GM12864 (cell line): ENCODE data around the gene PDXP.
A peak's percentile ranks its signal among the peaks of the same experiment; 100 is the strongest.
"Not testable (repeated sequence)": the region's sequence is repeated elsewhere in the genome, so short reads cannot be mapped to it uniquely, and the experiment has no call there.

Experiments used
- DNase-seq: peaks from one replicate; pipeline ENCODE4 v3.0.0-alpha.2; 2011; ENCODE audit warnings: low read depth
- H3K4me3 ChIP-seq: 2 replicates; pipeline ENCODE4 v1.5.1; 2011; ENCODE audit warnings: mild to moderate bottlenecking, low read depth, low read length, control low read depth
- TF ChIP-seq, protein P1 (sequence below): IDR thresholded peaks from 2 replicates; pipeline ENCODE4 v1.5.1; 2011; ENCODE audit warnings: low read depth, mild to moderate bottlenecking, moderate library complexity, low read length, control low read depth, inconsistent platforms; ENCODE audit errors: missing control alignments

Gene PDXP

GRCh38 chr22:37690901-37691504 is 32.5 kb downstream of the PDXP start:
- DNase-seq: no peak
- TF ChIP-seq, protein P1, sequence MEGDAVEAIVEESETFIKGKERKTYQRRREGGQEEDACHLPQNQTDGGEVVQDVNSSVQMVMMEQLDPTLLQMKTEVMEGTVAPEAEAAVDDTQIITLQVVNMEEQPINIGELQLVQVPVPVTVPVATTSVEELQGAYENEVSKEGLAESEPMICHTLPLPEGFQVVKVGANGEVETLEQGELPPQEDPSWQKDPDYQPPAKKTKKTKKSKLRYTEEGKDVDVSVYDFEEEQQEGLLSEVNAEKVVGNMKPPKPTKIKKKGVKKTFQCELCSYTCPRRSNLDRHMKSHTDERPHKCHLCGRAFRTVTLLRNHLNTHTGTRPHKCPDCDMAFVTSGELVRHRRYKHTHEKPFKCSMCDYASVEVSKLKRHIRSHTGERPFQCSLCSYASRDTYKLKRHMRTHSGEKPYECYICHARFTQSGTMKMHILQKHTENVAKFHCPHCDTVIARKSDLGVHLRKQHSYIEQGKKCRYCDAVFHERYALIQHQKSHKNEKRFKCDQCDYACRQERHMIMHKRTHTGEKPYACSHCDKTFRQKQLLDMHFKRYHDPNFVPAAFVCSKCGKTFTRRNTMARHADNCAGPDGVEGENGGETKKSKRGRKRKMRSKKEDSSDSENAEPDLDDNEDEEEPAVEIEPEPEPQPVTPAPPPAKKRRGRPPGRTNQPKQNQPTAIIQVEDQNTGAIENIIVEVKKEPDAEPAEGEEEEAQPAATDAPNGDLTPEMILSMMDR: no peak
- H3K4me3 ChIP-seq: no peak overlapping the region

DNA sequence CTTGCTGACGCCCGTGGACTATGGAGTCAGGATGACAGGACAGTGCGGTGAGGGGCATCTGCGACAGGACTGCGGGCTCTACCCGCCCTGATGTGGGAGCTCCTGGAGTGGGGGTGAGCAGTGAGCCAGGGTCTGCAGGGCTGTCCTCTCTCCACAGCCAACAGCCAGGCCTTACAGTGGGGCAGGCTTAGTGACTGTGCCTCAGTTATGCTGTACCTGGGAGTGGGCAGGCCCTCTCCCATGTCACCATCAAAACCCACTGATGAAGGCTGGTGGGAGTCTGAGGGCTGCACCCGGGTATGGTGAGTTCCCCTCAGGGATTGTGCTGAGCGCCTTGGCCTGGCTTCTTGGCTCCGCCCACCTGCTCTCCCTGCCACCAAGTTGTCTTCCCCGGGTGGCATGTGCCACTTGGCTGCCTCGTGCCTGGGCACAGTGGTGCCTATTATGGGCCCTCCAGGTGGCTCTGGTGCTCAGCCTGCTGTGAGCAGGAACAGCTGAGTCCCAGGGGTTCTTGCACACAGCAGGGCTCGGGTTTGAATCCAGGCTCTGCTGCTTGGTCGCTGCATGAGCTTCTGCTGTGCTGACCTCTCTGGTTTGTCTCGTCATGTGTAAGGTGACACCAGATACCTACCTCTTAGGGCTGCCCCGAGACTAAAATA is 34.2 kb downstream of the PDXP start:
- DNase-seq: no peak
- H3K4me3 ChIP-seq: no peak overlapping the region
- TF ChIP-seq, protein P1: no peak

DNA sequence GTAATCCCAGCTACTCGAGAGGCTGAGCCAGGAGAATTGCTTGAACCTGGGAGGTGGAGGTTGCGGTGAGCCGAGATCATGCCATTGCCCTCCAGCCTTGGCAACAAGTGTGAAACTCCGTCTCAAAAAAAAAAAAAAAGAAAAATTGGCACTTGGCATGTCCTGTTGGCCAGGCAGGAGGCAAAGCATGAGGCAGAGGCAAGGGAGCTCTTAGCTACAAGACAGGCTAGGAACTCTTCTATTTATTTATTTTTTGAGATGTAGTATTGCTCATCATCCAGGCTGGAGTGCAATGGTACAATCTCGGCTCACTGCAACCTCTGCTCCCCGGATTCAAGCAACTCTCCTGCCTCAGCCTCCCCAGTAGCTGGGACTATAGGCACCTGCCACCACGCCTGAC is 35.6 kb downstream of the PDXP start:
- not testable (repeated sequence) for H3K4me3 ChIP-seq, DNase-seq

- DNase-seq, H3K4me3 ChIP-seq: not testable (repeated sequence)
These were observed 37.7 kb downstream of the PDXP start for GRCh38 chr22:37696260-37696656.

DNA sequence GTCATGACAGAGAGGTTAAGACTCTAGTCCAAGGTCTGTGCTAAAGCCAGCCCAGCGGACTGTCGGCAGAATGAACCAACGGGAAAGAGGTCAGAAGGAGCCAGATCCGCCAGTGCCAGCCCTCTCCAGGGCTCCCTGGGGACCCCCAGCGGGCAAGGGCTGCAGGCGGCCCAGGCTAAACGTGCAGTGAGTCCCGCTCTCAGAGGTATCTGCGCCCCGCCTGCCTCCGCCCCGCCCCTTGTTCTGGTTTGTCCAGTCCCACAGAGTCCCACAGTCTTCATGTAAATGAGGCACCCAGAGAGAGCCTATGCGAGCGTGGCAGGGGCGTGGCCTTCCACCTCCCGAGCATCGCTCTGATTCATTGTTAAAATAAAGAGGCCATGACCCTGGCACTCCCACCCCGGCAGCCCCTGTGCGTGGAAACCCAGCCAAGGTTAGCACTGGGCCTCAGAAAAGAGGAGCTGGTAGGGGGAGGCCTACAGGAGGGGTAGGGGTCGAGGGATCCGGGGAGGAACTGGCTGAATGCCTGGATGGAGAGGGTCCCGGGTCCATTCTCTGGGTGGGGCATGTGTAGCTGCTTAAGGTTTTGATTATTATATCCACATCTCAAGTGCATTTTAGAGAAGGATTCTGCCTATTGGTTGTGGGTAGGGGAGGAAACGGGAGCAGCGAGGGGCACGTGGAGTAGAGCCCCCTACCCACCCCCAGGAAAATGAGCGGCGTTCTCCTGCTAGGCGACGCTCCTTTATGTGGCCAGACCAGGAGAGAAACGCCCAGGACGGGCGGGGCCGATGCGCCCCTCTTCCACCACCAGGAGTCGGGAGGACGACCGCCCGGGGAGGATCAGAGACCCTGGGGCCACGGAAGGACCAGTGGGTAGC is 38.4 kb downstream of the PDXP start, which contains the start of gene TRIOBP:
Gene TRIOBP (plus strand): TSS at position 392 of the 881 bp plus-strand sequence. CDS start 4,318 bp downstream, outside the sequence.
- H3K4me3 ChIP-seq: peak within 1 kb of the TSS; percentile 3; the same call in 1 of the 2 replicates
- DNase-seq: no peak
- TF ChIP-seq, protein P1: peak; percentile 41

DNA sequence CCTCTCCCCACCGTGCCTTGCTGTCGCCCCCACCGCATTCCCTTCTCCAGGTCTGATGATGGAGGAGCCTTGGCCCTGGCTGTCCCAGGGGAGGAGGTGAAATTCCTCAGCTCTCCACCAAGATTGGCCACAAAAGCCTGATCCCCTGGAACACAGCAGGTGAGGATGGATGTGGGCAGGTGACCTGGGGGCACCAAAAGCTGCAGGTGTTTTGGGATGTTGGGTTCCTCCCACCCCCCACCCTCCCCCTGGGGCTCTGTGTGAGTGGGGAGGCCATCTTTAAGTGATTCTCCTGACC is 39.0 kb downstream of the PDXP start:
- DNase-seq: no peak
- TF ChIP-seq, protein P1: no peak
- H3K4me3 ChIP-seq: no peak overlapping the region; the same call in 1 of the 2 replicates

DNA sequence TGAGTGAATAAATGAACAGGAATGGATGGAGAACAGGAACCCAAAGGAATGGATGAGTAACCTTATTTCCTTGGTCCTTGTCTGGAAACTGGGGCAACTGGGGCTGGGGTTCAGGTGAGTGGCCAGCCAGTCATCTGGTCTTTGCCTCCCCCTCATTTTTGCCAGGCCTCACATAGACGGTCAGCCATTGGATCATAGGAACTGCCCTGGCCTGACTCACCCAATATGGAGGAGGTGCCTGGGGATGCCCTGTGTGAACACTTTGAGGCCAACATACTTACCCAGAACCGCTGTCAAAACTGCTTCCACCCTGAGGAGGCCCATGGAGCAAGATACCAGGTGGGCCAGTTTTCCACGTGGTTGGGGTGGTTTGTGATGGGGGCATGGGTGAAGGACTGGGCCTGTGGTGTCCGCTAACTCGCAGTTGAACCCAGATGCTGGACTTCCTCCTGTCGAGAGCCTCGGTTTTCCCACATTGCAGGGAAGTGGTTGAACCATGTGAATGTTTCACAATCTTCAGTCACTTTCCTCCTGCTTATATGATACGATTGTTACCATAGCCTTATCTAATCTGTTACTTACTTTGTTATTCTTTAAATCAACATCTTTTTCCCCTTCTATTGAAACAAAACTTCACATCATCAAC is 42.7 kb downstream of the PDXP start:
- TF ChIP-seq, protein P1: no peak
- DNase-seq: no peak
- H3K4me3 ChIP-seq: no peak overlapping the region
